PC-3 (cell line): Measurements from ENCODE around the gene CRISPLD2.

ENCODE experiments used
- EZH2 ChIP-seq: fragments of 300-600 bp; sonication (generic); IDR thresholded peaks from one replicate; pipeline ENCODE4 v1.6.1; 2017; ENCODE audit warnings: antibody characterized with exemption, mild to moderate bottlenecking, low read length; ENCODE audit not compliant: unreplicated experiment
- TF ChIP-seq, protein P1 (sequence below): fragments of 300-600 bp; sonication (generic); conservative IDR thresholded peaks from 2 replicates; pipeline ENCODE4 v1.5.1; 2017; ENCODE audit warnings: antibody characterized with exemption, low read depth, mild to moderate bottlenecking, low read length

DNA sequence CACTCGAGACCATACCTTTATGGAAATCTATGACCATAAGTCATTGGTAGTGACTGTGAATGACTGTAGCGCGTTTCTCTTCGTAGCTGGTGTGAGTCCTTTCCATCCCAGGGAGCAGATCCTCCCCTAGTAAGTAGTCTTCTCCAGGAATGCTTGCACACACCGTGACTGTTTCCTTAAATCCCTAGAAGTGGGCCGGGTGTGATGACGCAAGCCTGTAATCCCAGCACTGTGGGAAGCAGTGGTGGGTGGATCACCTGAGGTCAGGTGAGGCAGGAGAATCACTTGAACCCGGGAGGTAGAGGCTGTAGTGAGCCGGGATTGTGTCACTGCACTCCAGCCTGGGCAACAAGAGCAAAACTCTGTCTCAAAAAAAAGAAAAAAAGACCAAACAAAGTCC, 70.6 kb downstream of the CRISPLD2 start:
- TF ChIP-seq, protein P1, sequence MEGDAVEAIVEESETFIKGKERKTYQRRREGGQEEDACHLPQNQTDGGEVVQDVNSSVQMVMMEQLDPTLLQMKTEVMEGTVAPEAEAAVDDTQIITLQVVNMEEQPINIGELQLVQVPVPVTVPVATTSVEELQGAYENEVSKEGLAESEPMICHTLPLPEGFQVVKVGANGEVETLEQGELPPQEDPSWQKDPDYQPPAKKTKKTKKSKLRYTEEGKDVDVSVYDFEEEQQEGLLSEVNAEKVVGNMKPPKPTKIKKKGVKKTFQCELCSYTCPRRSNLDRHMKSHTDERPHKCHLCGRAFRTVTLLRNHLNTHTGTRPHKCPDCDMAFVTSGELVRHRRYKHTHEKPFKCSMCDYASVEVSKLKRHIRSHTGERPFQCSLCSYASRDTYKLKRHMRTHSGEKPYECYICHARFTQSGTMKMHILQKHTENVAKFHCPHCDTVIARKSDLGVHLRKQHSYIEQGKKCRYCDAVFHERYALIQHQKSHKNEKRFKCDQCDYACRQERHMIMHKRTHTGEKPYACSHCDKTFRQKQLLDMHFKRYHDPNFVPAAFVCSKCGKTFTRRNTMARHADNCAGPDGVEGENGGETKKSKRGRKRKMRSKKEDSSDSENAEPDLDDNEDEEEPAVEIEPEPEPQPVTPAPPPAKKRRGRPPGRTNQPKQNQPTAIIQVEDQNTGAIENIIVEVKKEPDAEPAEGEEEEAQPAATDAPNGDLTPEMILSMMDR, result no peak
- no peak for TF ChIP-seq EZH2
